DMS 273 treated with DMSO at 0.1 percent for 48 hours (cell line): ENCODE data around the gene ADCK1.
A peak's percentile ranks its signal among the peaks of the same experiment; 100 is the strongest.
"Not testable (repeated sequence)": the region's sequence is repeated elsewhere in the genome, so short reads cannot be mapped to it uniquely, and the experiment has no call there.

Source experiments
- DNase-seq: peaks from one replicate; lab custom pipeline; 2025; lab: John Stamatoyannopoulos, UW

The ADCK1 gene, protein sequence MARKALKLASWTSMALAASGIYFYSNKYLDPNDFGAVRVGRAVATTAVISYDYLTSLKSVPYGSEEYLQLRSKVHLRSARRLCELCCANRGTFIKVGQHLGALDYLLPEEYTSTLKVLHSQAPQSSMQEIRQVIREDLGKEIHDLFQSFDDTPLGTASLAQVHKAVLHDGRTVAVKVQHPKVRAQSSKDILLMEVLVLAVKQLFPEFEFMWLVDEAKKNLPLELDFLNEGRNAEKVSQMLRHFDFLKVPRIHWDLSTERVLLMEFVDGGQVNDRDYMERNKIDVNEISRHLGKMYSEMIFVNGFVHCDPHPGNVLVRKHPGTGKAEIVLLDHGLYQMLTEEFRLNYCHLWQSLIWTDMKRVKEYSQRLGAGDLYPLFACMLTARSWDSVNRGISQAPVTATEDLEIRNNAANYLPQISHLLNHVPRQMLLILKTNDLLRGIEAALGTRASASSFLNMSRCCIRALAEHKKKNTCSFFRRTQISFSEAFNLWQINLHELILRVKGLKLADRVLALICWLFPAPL

DNA sequence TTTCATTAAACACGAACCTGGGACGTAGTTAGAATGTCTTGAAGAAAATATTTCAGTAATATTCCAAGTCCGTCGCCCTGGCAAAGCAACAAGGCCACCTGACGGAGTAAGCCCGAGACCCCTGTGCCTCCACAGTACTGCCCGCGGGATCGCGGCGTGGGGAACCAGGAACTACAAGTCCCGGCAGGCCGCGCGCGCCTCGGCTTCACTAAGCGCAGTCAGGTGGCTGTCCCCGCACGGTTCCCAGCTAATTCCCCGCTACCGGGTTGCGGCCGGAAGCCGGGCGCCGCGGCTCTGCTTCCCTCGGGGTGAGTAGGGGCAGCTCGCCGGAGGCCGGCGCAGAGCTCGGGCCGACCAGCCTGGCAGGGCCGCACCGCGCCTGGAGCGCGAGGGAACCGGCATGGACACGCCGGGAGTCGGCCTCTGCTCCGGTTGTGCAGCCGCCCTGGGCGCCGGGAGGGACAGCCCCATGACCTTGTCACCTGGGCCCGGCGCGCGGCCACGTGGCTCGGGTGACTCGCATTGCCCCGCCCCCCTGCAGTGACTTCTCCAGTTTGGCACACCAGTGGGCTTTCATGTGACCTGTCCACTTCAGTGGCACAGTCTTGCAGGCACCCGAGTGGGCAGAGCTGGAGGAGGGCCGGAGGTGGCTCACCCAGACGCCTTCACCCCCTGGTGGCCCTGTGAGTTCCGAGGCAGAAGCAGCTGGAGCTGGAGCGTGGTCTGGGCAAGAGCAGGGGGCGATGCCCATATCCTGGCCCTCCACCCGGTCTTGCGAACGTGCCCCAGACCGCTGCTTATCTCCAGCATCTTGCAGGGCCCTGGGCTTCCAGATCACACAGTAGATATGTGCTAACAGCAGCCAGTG, at the start of gene ADCK1:
Gene ADCK1, plus strand, starts transcription at position 247 of the 868 bp plus-strand sequence. CDS start 18,870 bp downstream, outside the sequence.
- peak; percentile 39 for DNase-seq

DNA sequence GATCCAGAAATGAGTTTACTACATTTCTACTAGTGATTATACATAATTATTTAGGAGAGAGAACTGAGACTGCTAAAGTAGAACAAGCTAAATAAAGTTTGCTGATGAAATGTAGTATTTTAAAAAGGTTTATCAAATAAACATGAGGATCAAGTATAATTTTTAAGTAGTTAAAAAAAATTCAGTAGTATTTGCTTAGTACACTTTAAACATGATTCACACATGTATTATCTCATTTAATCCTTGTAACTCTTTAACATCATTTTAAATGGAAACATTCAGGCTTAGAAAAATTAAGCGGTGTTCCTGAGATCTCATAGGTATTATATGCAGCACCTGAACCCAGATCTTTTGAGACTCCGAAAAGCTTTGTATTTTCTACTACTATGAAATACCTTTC, 47.6 kb upstream of the ADCK1 start:
- no peak for DNase-seq

DNA sequence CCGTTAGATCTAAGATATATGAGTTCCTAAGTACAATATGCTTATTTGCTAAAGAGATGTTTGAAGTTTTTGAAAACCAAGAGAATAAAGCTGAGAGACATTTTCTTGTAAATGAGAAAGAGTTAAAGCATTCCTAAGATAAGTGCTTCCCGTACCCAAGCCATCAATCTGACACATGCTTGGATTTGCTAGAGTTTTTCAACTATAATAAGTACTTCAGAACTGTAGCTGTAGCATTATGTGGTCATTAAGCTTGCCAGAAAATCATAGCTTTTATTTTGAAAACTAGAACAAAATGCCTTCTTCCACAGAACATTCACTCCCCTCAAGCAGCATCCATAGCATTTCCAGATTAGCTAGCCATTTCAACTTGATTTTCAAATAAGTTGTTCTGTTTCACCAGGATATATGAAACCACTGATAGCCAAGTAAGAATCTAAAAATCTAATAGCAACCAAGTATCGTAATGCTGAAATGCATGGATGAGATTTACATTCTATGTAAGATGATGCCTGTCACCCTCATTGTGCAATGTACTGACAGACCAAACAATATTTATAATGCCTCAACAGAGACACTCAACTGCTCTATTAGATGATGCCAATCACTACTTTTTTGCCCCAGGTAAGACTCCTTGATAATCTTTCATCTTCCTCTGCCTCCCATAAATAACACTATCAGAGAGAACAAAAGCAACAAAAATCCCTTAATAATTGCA, 47.0 kb upstream of the ADCK1 start:
- no peak for DNase-seq

DNA sequence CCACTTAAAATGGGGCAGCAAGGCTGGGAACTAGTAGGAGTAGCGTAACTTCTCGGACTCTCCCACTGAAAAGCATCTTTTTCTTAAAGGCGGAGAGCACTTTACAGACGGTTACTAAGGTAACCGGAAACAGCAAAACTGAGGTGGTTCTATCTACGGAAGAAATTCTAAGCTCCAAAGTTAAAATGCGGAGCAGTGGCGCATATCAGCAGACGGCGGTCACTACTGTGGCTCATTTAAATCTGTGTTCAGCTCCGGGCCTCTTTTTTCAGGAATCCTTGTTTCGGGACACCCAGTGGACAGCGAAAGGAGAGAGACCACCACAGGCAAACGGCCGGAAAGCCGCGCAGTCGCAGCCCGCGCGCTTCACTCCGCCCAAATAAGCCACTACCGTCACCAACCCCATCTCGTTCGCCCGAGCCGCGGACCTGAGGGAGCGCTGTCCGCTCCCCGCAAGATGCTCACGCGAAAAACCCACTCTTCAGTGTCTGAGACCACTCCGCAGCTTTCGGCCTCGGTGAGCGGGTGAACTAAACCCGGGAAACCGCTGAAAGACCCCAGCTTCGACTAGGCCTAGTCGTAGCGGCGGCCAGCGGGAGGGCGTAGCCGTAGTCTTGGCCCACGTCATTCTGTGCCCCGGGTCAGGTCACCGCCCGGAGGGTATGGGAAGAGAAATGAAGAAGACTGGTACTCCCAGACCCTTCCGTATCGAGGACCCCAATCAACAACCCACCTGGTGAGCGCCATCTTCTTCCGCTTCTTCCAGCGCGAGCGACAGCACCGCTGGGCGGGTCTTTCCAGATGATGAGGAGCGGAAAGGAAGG, 39.3 kb upstream of the ADCK1 start, which contains the start of gene SNW1:
Gene SNW1, minus strand, starts transcription at position 776 of the 824 bp plus-strand sequence. Its CDS starts 29 bp downstream, at position 747.
- peak; percentile 17 for DNase-seq

DNA sequence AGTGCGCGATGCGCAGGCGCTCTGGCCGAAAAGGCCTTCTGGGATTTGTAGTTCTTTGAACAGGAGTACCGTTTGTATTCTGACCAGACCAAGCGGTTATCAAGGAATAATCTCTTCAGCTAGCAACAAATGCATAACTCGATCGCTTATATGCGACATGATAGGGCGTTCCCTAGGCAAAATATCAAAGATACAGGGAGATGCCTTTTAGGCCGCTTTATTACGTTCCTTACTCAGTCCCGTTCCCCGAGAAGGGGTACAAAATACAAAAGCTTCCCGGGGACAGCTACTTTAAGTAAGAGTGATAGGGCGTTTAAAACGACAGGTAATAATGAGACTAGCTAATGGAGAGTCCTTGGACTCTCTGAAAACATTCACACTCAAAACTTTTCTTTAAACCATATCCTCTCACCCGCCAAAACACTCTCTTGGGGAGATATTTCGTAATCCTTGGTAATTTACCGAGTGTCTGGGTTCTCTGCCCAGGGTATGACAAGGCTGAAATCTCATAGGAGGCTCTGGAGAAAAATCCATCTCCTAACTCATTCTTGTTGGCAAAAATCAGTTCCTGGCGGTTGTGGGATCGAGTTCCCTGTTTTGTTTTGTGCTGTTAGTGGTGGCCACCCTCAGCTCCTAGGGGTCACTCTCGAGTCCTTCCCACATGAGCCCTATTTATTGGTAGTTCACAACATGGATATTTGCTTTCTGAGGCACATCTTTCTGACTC, 38.5 kb upstream of the ADCK1 start:
- peak; percentile 93 for DNase-seq

DNA sequence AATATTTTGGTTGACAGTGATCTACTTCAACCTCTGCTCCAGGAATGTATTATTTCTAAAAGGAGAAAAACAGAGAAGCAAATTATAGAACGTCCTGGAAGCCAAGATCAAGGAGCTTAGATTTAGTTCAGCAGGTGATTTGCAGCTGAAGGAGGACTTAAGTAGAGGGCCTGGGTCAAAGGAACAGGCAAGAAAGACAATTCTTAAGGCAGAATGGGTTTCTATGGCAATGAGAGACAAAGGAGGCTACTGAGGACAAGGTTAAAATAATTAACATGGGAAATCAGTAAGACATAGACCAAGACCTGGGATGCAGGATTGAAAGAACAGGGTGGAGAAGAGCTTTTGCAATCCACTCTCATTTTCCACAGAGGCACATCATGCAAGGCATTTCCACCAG, 36.6 kb upstream of the ADCK1 start:
- DNase-seq: no peak

DNA sequence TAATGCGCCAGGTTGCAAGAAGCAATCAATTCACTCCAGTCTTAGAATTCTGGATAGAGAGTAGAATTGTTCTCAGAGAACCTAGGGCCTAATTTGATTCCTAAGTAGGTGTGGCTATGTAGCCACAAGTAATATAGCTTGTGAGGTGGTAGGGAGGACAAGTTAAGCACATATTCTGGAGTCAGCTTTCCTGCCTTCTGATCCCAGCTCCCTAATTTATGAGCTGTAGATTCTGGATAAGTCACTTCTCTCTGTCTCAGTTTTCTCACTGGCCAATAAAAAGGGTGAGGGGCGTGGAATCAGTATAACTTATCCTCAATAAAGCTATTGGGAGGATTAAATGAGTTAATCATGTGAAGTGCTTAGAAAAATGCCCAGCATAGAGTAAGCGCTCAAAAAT, 35.9 kb upstream of the ADCK1 start:
- DNase-seq: no peak

DNA sequence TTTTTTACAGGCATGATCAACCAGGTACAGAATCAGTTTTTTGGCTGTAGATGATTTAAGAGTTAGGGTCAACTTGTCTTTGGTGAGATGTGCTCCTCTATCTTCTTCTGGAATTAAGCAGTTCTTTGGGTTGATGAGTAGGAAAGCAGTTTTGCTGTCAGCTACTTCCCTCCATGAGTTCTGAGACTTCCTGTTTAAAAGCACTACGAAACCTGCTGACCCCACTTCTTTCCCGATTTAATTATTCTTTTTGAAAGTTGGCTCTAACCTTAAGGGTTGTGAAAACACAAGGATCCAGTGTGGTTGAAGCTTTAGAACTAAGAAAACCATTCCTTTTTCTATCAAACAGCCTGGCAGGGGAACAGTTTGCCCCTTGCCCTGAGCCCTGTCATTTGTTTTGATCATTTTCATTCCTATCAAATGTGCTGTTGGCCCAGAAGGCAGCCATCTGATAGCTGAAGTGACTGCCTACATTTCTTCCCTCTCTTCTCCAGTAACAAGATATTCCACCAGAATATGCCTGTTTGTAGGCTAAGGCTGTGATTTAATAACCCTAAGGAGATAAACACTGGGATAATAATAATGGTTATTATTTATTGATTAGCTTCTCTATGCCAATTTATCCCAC, 31.4 kb upstream of the ADCK1 start:
- DNase-seq: not testable (repeated sequence)

DNA sequence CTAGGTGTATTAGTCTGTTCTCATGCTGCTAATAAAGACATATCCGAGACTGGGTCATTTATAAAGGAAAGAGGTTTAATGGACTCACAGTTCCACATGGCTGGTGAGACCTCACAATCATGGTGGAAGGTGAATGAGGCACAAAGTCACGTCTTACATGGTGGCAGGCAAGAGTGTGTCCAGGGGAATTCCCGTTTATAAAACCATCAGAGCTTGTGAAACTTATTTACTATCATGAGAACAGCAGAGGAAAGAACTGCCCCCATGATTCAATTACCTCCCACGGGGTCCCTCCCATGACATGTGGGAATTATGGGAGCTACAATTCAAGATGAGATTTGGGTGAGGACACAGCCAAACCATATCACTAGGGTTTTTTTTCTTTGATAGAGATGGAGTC, 25.9 kb upstream of the ADCK1 start:
- DNase-seq: not testable (repeated sequence)

DNA sequence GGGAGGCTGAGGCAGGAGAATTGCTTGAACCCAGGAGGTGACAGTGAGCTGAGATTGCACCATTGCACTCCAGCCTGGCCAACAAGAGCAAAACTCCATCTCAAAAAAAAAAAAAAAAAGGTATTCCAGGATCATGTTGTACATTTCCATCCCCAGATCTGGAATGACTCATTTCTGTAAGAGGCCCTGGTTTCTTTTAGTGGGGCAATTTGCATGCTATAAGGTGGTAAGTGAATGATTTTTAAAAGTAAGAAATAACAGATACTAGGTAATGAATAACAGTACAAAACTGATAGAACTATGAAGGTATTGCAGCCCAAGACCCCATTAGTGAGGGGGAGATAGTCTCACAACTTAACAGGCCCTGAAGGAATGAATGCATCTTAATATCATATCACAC, 17.7 kb upstream of the ADCK1 start:
- no peak for DNase-seq

DNA sequence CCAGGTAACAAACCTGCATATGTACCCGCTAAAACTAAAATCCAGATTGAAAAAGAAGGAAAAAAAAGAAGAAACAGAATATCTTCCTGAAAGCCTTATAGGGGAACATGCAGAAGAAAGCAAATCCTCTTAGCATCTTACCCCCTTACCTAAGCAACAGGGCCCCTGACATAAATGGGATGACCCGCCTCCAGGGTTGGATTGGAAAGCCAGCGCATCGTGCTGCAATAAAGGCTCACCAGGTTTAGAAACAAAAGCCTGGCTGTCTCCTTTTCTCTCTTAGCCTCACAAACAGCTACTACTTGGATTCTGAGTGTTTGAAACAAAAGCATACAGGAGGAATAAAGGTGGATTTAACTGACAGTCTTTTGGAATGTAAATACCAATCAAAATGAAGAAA, 13.8 kb upstream of the ADCK1 start:
- no peak for DNase-seq

DNA sequence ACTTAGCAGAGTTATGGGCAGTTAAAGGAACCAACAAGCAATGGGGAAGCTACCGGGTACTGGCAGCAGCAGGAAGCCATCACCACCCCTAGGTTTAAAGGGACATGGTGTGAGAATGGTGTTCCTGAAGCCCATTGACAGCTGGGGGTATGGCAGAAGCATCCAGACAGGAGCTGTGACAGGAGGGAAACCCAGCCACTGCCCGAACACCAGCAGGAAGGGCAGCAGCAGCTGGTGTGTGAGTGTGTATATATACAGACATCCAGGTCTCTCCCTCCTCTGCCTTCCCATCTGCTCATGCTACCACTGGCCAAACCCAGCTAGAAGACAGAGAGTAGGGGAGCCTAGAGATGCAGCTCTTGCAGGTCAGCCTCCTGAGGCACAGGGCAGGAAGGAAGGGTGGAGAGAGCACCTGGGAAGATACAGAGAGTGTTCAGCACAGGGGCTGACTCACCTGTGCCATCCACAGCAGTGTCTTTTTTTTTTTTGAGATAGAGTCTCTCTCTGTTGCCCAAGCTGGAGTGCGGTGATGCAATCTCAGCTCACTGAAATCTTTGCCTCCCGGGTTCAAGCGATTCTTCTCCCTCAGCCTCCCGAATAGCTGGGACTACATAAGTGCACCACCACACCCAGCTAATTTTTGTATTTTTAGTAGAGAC, 9.2 kb upstream of the ADCK1 start:
- peak; percentile 93 for DNase-seq

DNA sequence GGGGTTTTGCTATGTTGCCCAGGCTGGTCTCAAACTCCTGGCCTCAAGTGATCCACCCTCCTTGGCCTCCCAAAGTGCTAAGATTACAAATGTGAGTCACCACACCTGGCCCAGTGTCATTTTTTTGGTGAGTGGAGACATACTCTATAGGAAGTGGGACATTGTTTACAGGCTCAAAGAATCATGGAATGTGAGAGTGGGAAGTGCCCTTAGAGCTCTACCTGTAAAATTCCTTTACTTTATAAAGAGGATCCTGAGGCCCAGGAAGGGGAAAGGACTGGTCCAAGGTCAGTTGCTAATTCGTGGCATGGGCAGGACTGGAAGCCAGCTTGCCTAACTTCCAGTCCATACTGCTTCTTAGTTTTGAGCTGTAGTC, 8.7 kb upstream of the ADCK1 start:
- DNase-seq: no peak

DNA sequence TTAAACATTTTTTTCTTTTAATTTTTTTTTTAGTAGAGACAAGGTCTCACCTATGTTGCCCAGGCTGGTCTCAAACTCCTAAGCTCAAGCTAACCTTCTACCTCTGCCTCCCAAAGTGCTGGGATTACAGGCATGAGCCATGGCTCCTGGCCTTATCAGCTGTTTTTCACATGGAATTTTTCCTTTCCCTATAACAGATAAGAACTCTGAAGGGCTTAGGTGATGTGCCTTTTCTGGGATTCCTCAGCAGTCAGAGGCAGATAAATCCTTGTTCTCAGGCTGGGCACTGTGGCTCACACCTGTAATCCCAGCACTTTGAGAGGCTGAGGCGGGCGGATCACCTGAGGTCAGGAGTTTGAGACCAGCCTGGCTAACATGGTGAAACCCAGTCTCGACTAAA, 6.7 kb upstream of the ADCK1 start:
- not testable (repeated sequence) for DNase-seq

DNA sequence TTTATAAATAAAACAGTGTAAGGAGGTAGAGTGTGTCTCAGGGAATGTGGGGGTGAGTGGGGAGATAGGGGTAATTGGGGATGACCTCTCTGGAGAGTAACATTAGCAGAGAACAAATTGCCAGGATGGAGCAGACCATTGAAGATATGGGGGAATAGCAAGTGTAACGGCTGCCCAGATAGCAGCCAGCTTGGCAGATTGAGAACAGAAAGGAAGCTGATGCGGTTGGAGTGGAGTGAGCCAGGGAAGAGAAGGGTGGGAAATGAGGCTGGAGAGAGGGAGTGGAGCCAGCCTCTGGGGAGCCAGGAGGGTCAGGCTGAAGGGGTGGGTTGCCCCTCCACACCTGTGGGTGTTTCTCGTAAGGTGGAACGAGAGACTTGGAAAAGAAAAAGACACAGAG, 5.6 kb upstream of the ADCK1 start:
- no peak for DNase-seq

DNA sequence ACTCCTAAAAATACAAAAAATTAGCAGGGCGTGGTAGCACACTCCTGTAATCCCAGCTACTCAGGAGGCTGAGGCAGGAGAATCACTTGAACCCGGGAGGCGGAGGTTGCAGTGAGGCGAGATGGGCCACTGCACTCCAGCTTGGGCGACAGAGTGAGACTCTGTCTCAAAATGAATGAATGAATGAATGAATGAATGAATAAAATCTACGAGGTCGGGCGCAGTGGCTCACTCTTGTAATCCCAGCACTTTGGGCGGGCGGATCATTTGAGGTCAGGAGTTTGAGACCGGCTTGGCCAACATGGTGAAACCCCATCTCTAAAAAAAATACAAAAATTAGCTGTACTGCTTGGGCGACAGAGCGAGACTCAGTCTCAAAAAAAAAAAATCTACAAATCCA, 453 bp upstream of the ADCK1 start:
- DNase-seq: not testable (repeated sequence)

DNA sequence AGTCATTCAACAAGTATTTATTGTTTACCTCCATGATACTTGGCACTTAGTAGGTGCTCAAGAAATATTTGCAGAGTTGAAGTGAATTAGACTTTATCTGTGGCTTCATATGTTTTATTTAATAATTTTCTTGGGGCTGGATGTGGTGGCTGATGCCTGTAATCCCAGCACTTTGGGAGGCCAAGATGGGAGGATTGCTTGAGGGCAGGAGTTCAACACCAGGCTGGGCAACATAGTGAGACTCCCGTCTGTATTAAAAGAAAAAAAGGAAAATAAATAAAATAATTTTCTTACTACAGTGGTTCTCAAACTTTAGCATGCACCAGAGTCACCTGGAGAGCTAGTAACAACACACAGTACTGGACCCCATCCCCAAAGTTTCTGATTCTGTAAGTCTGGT, 905 bp downstream of the ADCK1 start:
- DNase-seq: no peak

DNA sequence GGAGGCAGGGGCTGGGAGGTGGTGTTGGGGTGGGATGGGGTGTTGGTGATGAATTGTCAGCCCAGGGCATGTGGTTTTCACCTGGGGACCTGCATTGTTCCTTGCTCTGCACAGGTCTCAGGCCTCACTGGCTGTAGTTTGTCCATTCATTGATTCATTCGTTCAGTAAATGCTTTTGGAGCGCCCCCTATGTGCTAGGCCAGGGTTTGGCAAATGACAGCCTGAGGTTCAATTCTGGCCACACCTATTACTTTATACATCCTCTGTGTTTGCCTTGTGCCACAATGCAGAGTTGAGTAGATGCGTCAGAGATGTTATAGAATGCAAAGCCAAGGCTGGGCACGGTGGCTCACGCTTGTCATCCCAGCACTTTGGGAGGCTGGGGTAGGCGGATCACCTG, 4.7 kb downstream of the ADCK1 start:
- DNase-seq: no peak

DNA sequence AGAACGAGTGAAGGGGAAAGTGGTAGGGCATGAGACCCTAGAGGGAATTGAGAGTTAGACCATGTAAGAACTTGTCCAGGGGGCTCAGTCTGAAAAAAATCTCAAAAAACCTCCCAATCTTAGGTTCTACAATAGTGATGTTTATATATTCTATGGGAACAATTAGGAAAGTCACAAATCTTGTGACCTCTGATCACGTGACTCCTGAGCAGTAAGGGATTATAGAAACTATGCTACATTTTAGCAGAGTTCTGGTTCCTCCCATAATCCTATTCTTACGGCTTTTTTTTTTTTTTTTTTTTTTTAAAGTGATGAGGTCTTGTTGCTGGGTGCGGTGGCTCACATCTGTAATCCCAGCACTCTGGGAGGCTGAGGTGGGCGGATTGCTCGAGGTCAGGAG, 5.8 kb downstream of the ADCK1 start:
- no peak for DNase-seq

DNA sequence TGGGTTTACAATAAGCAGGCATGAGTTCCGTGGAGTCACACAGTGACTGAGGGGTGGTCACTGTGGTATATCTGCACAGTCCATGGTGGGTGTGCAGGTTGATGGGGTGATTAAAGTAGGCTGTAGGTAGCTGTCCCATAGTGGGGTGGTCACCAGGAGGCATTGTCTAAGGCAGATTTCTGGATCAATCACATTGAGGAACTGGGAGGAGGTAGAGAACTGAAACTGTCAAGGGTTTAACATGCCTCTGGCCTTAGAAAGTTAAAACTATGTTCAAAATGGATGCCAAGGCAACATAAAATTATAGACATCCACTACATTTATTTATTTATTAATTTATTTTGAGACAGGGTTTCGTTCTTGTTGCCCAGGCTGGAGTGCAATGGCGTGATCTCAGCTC, 8.3 kb downstream of the ADCK1 start:
- DNase-seq: no peak
